Measurements from ENCODE around the gene GALNT5.

GRCh38 chr2:157327200-157327599, 69.7 kb downstream of the GALNT5 start:
- no peak for TF ChIP-seq ZNF600 (tag by site-specific recombination; IDR thresholded peaks at IDR 0.05)
- TF ChIP-seq CTCF (tag by site-specific recombination; IDR thresholded peaks at IDR 0.05), result no peak
- no peak for TF ChIP-seq ZFP37 (tag by site-specific recombination; IDR thresholded peaks at IDR 0.05)
- TF ChIP-seq ZNF398 (tag by site-specific recombination; IDR thresholded peaks at IDR 0.05), result no peak
- TF ChIP-seq, protein P1, sequence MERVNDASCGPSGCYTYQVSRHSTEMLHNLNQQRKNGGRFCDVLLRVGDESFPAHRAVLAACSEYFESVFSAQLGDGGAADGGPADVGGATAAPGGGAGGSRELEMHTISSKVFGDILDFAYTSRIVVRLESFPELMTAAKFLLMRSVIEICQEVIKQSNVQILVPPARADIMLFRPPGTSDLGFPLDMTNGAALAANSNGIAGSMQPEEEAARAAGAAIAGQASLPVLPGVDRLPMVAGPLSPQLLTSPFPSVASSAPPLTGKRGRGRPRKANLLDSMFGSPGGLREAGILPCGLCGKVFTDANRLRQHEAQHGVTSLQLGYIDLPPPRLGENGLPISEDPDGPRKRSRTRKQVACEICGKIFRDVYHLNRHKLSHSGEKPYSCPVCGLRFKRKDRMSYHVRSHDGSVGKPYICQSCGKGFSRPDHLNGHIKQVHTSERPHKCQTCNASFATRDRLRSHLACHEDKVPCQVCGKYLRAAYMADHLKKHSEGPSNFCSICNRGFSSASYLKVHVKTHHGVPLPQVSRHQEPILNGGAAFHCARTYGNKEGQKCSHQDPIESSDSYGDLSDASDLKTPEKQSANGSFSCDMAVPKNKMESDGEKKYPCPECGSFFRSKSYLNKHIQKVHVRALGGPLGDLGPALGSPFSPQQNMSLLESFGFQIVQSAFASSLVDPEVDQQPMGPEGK (tag by site-specific recombination; IDR thresholded peaks at IDR 0.05), result no peak
- no peak for TF ChIP-seq ZBTB17 (tag by site-specific recombination; IDR thresholded peaks at IDR 0.05)

All from HEK293 (cell line).